Aorta (tissue), 5 donors: ENCODE results near the gene CHGA. TPM values are rescaled to one million over a fixed set of nuclear protein-coding genes. Genes with fewer than 3 reads are reported as not detected.

ENCODE experiments used
- ATAC-seq: fragments of 200-7000 bp; cut with Tn5 transposase; one replicate; pipeline ENCODE4 v1.9.1; 2022; ENCODE audit warnings: moderate library complexity; ENCODE audit not compliant: low FRiP score
- DNase-seq, 2 donors: peaks; one replicate each; pipeline ENCODE4 v3.0.0-alpha.2; 2020
- H3K27ac ChIP-seq, 2 donors: one replicate each; pipeline ENCODE4 v1.5.1; 2013; ENCODE audit warnings: low read length in 2 of 2, mild to moderate bottlenecking in 2 of 2, moderate library complexity in 2 of 2, control low read depth in 1 of 2, inconsistent platforms in 1 of 2, low read depth in 1 of 2
- H3K27me3 ChIP-seq, 2 donors: one replicate each; pipeline ENCODE4 v1.6.1; 2013; ENCODE audit warnings: control low read depth in 1 of 2, low read length in 1 of 2, mild to moderate bottlenecking in 1 of 2, moderate library complexity in 1 of 2; ENCODE audit not compliant: insufficient read depth in 2 of 2, control insufficient read depth in 1 of 2
- H3K36me3 ChIP-seq, 2 donors: one replicate each; pipeline ENCODE4 v1.6.1; 2013; ENCODE audit warnings: control low read depth in 1 of 2, low read length in 1 of 2, mild to moderate bottlenecking in 1 of 2; ENCODE audit not compliant: insufficient read depth in 2 of 2, control insufficient read depth in 1 of 2
- H3K4me1 ChIP-seq, 2 donors: one replicate each; pipeline ENCODE4 v1.6.1; 2013; ENCODE audit warnings: low read length in 2 of 2, control low read depth in 1 of 2, mild to moderate bottlenecking in 1 of 2, moderate library complexity in 1 of 2; ENCODE audit not compliant: insufficient read depth in 2 of 2, control insufficient read depth in 1 of 2
- H3K4me3 ChIP-seq, 2 donors: one replicate each; pipeline ENCODE4 v1.5.1; 2013; ENCODE audit warnings: low read length in 2 of 2, control low read depth in 1 of 2, mild to moderate bottlenecking in 1 of 2
- H3K9me3 ChIP-seq: one replicate; pipeline ENCODE4 v1.6.1; 2013; ENCODE audit warnings: mild to moderate bottlenecking, low read length; ENCODE audit not compliant: control insufficient read depth
- WGBS, 2 donors: extraction: QIAGEN DNeasy Blood & Tissue Kit; methylation state at CpG; one replicate each; pipeline ENCODE4 v1.1.7; 2013; 5-methylcytosine and 5-hydroxymethylcytosine counted together
- intact Hi-C, 2 donors: fragments of 100-400 bp; cut with DNase I; formaldehyde crosslinking; loops; one replicate each; pipeline versions ENCODE4 v1.14.2 to v1.15.0; 2022
- polyA plus RNA-seq, 2 donors: library from polyadenylated mRNA; stranded (reverse); fragments of 200-250 nt; gene quantifications; one replicate each; pipeline ENCODE4 v1.2.3, GENCODE V29; 2013
- total RNA-seq, 2 donors: library from RNA; stranded (reverse); fragmentation: NEBNext Ultra II Directional; extraction: Animal tissue kit (Norgen Biotek cat#: 25700); gene quantifications; one replicate each; pipeline ENCODE4 v1.2.1, GENCODE V29; 2021
- donor health status: healthy with polysubstance abuse.
- donor health status: Bipolar disorder and iron deficiency.
- donor health status: DM: no; HTN: no; CAD: no.
- donor health status: DM: no; HTN: no; CAD: no.
- donor health status: DM: yes; HTN: yes; CAD: no.

The CHGA gene
- total and polyA plus RNA-seq, 4 donors, result 0.13 to 4.8 TPM; not detected in 2

DNA sequence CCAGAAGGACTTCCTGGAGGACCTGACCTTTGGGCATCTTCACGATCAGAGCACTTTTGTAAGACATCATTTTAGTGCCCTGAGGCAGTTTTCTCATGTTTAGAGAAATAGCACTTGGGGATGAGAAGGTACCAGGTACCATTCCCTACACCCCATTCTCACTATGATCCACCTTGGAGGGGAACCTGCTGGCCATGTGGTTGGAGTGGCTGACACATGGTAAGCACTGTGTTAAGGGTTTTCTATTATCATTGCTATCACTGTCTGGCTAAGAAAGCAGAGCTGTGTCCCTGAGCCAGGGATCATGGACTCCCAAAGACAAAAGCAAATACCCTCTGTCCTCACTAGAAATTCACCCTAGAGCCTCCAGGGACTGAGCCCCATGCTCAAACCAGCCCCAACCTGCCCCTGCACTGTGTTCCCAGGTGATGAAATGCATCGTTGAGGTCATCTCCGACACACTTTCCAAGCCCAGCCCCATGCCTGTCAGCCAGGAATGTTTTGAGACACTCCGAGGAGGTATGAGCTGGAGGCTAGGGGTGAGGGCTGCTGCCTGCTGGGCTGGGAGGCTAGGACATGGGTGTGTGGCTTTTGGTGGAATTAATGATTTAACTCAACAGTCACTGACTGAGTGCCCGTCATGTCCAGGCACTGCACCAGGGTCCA, 3.4 kb downstream of the CHGA start:
- no peak for ATAC-seq
- no peaks in the 10 kb centered on the region for H3K9me3 ChIP-seq
- 77 to 79% methylated on average over 5 of the region's 5 CpGs for WGBS, 2 donors

DNA sequence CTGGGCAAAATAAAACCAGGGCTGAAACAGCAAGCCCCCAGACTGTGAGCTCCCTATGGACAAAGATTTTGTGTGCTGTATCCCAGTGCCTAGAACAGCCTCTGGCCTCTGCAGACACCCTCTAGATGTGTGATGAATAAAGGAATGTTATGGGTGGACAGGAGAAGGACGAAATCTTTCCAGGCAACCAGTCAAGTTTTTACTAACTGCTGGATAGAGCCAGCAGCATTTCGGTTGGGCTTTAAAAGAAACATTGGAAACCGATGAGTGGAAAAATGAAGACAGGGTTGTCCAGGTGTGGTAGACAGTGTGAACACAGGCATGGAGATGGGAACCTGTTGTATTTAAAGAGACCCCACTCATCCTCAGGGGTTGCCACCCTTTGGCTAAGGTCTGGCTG, 4.0 kb downstream of the CHGA start:
- DNase-seq (no peak), ATAC-seq (no peak)
- Histone ChIP-seq H3K4me3 (no peak overlapping the region), H3K36me3 (no peaks in the 10 kb centered on the region), H3K9me3 (no peaks in the 10 kb centered on the region), H3K27me3 (peaks cover 0 to 2% of the 10 kb centered on the region in 2 donors), H3K4me1 (no peaks in the 10 kb centered on the region), H3K27ac (no peak overlapping the region)
- WGBS, 2 donors, result 29 to 39% methylated on average over 3 of the region's 3 CpGs
- intact Hi-C loops, result no loop called here

More for the DNA sequence above, 3.4 kb downstream of the CHGA start:
- no peaks in the 10 kb centered on the region for H3K36me3 ChIP-seq
- peaks cover 0 to 2% of the 10 kb centered on the region in 2 donors for H3K27me3 ChIP-seq
- no peak for DNase-seq
- no peak overlapping the region for H3K27ac ChIP-seq
- no peaks in the 10 kb centered on the region for H3K4me1 ChIP-seq
- intact Hi-C loops, result no loop called here
- H3K4me3 ChIP-seq, result no peak overlapping the region

DNA sequence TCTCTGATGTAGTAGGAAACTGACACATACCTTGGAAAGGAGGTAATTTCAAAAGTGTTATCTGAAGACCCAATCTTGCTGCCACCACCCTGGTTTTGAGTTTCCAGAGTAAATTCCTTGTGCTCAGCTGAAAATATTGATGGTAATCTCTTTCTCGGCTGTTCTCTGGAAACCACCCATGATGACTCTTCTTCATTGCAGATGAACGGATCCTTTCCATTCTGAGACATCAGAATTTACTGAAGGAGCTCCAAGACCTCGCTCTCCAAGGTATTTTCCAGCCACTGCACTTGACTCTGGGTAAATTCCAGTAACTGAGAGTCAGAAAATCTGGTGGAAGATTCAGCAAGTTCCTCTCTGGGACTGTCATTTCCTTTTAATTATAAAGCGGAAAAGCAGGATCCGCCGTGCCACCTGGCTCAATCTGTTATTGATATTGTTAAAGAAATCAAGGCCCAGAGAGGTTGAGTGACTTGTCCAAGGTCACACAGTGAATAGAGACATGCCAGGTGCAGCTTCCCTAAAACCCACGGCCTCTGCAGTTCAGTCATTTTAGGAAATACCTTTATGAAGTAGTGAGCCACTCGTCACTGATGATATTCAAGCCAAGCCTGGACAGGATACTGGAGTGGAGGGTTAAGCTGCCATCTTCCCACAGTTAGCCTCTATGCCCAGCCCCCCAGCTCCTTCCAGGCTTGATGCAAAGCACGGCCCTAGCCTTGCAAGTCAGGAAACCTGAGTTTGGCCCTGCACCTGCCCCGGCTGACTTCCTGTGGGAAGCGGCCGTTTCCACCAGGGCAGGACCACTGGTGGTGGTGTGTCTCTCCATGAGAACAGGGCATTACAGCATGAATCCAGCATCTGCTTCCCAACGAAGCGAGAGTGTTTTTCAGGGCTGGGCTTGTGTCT, 4.7 kb downstream of the CHGA start:
- H3K36me3 ChIP-seq, result no peaks in the 10 kb centered on the region
- no peak overlapping the region for H3K4me3 ChIP-seq
- no peak overlapping the region for H3K27ac ChIP-seq
- intact Hi-C loops, result no loop called here
- ATAC-seq (no peak), DNase-seq (no peak)
- no peaks in the 10 kb centered on the region for H3K9me3 ChIP-seq
- peaks cover 0 to 2% of the 10 kb centered on the region in 2 donors for H3K27me3 ChIP-seq
- 76 to 79% methylated on average over 14 of the region's 14 CpGs for WGBS, 2 donors
- no peaks in the 10 kb centered on the region for H3K4me1 ChIP-seq

DNA sequence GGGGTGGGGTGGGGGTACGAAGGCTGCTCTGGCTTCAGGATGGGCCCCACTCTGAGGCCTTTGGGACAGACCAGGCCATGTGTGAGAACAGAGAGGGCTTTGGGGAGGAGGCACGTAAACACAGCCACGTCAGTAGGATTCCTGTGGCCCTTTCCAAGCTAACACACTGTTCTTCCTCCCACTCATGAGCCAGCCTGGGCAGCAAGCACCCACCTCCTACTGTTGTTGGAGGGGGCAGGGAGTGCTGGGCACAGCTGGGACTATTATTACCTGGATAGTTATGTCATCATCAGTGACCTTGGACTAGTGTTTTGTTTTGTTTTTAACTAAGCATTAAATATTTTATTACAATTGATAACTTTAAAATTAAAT, 5.3 kb downstream of the CHGA start:
- 72 to 86% methylated on average over 3 of the region's 3 CpGs for WGBS, 2 donors
- no peaks in the 10 kb centered on the region for H3K36me3 ChIP-seq

DNA sequence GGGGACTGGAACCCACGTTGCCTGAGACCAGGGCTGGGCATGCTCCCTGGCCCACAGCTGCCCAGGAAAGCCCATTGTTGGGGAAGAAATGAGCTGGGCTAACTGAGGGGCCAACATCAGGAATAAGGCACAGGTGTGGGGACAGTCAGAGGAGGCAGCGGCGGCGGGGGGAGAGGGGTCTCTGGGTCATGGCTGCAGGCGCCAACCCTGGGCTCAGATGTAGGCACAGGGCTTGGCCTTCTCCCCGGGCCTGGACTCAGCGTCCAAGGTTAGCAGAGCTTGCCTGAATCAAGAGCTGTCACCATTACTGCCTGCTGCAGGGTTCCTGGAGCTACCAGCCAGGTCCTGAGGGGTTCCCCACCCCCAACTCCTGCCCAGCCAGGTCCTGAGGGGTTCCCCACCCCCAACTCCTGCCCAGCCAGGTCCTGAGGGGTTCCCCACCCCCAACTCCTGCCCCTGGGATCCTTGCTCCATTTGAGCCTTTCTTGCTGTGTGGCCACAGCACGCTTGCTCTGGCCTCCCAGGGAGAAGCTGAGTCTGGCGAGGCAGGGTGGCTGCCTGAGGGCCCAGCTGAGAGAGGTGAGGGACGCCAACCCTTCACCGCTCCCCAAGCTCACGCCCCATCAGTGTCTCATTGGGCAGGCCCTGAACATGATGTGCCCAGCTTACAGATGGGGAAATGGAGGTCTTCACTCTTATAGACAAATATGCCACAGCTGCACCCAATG, 6.2 kb downstream of the CHGA start:
- ATAC-seq (no peak), DNase-seq (no peak)
- Histone ChIP-seq H3K4me3 (no peak overlapping the region), H3K9me3 (no peaks in the 10 kb centered on the region), H3K27ac (no peak overlapping the region), H3K36me3 (no peaks in the 10 kb centered on the region), H3K27me3 (peaks cover 0 to 2% of the 10 kb centered on the region in 2 donors), H3K4me1 (no peaks in the 10 kb centered on the region)
- WGBS, 2 donors, result 81 to 86% methylated on average over 12 of the region's 12 CpGs
- intact Hi-C loops, result no loop called here

More for the DNA sequence above, 5.3 kb downstream of the CHGA start:
- DNase-seq (no peak), ATAC-seq (no peak)
- Histone ChIP-seq H3K27ac (no peak overlapping the region), H3K9me3 (no peaks in the 10 kb centered on the region), H3K27me3 (peaks cover 0 to 2% of the 10 kb centered on the region in 2 donors), H3K4me3 (no peak overlapping the region), H3K4me1 (no peaks in the 10 kb centered on the region)
- intact Hi-C loops, result no loop called here

DNA sequence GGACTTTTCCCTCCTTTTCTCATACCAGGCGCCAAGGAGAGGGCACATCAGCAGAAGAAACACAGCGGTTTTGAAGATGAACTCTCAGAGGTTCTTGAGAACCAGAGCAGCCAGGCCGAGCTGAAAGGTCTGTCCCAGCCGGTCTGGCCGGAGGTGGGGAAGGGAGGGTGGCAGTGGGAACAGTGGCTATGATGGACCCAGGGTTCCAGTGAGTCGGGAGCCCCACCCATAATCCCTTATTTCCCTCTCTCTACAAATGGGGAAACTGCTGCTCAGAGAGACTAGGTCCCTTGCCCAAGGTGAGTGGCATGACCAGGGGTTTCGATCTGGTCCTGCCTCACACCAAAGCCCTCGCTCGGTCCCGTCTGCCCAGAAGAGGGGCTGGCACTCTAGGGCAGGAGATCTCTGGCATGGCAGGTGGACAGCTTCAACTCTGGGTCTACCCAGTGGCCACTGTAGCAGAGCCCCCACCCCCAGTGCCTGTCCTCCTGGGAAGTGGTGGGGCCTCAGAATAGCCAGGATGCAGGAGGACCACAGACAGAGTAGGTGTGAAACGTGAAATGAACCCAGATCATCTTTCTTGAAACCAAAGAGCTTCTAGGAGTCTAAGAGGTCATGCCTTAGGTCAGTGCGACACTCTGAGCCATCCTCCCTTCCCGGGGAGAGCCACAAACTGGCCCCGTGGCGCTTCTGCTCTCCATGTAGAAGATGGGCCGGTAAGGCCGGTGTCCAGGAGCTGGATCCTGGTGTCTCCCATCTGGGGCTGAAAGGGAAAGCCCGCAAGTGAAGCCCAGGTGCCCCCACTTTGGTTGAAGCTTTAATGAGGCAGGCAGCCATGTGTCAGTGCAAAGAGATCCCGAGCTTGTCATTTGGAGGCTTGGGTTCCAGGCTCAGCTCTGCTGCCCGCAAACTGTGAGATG, 7.0 kb downstream of the CHGA start:
- no peak overlapping the region for H3K4me3 ChIP-seq
- WGBS, 2 donors, result 84 to 89% methylated on average over 20 of the region's 20 CpGs
- no peaks in the 10 kb centered on the region for H3K9me3 ChIP-seq
- DNase-seq, result no peak
- no peaks in the 10 kb centered on the region for H3K27me3 ChIP-seq
- H3K4me1 ChIP-seq, result no peaks in the 10 kb centered on the region
- ATAC-seq, result no peak
- H3K27ac ChIP-seq, result no peak overlapping the region
- no peaks in the 10 kb centered on the region for H3K36me3 ChIP-seq
- intact Hi-C loops, result no loop called here

DNA sequence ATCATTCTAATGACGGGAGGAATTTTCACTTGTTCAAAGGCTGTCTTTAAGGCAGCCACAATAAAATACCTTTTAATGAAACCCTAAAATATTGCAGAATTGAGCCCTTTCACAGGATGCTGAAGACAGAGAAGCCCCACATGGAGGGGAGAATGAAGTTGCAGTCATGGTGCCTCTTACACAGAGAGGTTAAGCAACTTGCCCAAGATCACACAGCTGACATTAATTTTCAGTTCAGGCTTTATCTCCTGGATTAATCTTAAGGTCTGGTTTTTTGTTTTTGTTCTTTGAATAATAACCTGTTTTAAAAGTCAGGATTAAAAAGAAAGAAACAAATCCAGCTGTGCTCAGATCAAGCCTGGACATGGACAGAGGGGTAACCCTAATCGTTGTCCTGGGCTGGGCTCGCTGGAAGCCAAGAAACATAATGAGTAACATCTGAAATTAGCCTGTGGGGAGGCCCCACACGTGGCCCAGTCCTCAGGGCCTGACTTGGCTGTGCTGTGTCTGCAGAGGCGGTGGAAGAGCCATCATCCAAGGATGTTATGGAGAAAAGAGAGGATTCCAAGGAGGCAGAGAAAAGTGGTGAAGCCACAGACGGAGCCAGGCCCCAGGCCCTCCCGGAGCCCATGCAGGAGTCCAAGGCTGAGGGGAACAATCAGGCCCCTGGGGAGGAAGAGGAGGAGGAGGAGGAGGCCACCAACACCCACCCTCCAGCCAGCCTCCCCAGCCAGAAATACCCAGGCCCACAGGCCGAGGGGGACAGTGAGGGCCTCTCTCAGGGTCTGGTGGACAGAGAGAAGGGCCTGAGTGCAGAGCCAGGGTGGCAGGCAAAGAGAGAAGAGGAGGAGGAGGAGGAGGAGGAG, 8.0 kb downstream of the CHGA start:
- WGBS, 2 donors, result 56 to 59% methylated on average over 8 of the region's 8 CpGs
- intact Hi-C loops, result no loop called here
- DNase-seq (no peak), ATAC-seq (no peak)
- Histone ChIP-seq H3K27ac (no peak overlapping the region), H3K4me1 (no peaks in the 10 kb centered on the region), H3K27me3 (no peaks in the 10 kb centered on the region), H3K9me3 (no peaks in the 10 kb centered on the region), H3K36me3 (no peaks in the 10 kb centered on the region), H3K4me3 (no peak overlapping the region)
